ENCODE measurements around the gene CAMK1D.

CAMK1D gene

GRCh38 chr10:12526311-12526710 lies 177.0 kb downstream of the CAMK1D start:
- Histone ChIP-seq H2AK5ac (ENCODE audit: low read length) (no peak overlapping the region), H3K36me3 (ENCODE audit: control insufficient read depth, insufficient read depth, low read length) (no peaks in the 10 kb centered on the region), H3K4me2 (ENCODE audit: low read length) (no peak overlapping the region), H3K79me2 (ENCODE audit: control insufficient read depth, insufficient read depth, low read length) (no peaks in the 10 kb centered on the region), H3K27ac (ENCODE audit: low read depth, low read length) (no peak overlapping the region), H2BK120ac (ENCODE audit: low read depth, low read length) (no peak overlapping the region), H3K27me3 (ENCODE audit: insufficient read depth, low read length, poor library complexity) (no peaks in the 10 kb centered on the region), H4K5ac (ENCODE audit: low read length) (no peak overlapping the region), H3K79me1 (ENCODE audit: low read length) (no peaks in the 10 kb centered on the region), H3K18ac (ENCODE audit: low read length) (no peak overlapping the region), H3K9ac (ENCODE audit: low read length) (no peak overlapping the region), H3K23ac (ENCODE audit: low read length) (no peak overlapping the region), H2BK15ac (replicated peaks; ENCODE audit: low read depth) (no peak overlapping the region), H2BK5ac (ENCODE audit: low read length) (no peak overlapping the region), H4K8ac (ENCODE audit: low read depth, low read length) (no peak overlapping the region), H3K4me3 (ENCODE audit: low read length) (no peak overlapping the region), H3K4me1 (ENCODE audit: control insufficient read depth, low read depth, low read length) (no peaks in the 10 kb centered on the region), H3K4ac (ENCODE audit: low read depth, low read length) (no peak overlapping the region), H3K56ac (ENCODE audit: low read length) (no peak overlapping the region)
- DNase-seq, result no peak
- WGBS (ENCODE audit: extremely low coverage, insufficient coverage, low lambda C conversion rate), result no CpG with 5 or more reads among the region's 5 CpGs

GRCh38 chr10:12529976-12530375 lies 180.6 kb downstream of the CAMK1D start:
- H2BK120ac ChIP-seq (ENCODE audit: low read depth, low read length), result no peak overlapping the region
- WGBS (ENCODE audit: extremely low coverage, insufficient coverage, low lambda C conversion rate), result no CpG with 5 or more reads among the region's 9 CpGs

DNA sequence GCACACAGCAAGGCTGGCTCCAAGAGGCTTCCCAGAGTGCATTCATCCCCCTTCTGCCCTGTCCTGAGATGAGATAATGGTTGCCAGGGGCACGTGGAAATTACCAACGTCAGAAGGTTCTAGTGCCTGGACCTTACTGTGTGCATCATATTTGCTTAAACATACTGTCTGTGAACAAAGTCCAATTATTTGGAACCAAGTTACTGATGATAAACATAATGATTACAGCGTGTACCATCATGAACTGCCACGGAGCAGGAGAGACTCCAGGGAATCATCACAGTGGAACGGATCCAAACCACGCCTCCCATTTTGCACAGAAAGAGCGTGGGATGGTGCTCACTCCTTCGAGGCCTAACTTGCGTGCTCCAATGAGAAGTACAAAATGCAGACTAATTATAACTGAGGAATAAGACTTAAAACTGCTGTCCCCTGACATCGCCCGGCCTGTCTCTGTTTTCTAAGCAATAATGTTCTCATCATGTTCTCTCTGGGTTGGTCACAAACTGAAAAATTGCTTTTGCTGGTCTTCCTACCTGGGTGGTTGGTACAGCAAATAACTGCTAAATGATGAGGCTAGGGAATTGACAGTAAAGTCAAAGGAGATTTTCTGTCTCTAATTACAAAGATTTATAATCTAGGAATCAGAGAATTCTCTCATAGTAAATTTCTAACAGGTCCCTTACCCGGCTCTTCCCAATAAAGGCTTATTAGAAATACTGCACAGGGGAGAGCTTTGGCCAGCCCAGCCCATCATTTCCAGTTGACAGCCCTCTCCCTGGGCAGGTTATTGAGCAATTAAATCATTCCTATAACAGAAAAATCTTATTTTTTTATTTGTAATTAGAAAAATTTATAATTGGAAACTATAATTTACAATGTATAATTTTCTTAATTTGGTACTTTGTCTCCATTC lies 182.2 kb downstream of the CAMK1D start:
- no peaks in the 10 kb centered on the region for H3K79me2 ChIP-seq (ENCODE audit: control insufficient read depth, insufficient read depth, low read length)
- no peaks in the 10 kb centered on the region for H3K27me3 ChIP-seq (ENCODE audit: insufficient read depth, low read length, poor library complexity)

More at GRCh38 chr10:12529976-12530375, 180.6 kb downstream of the CAMK1D start:
- H3K23ac ChIP-seq (ENCODE audit: low read length), result no peak overlapping the region
- no peaks in the 10 kb centered on the region for H3K79me2 ChIP-seq (ENCODE audit: control insufficient read depth, insufficient read depth, low read length)
- no peak overlapping the region for H3K56ac ChIP-seq (ENCODE audit: low read length)
- no peak overlapping the region for H3K4ac ChIP-seq (ENCODE audit: low read depth, low read length)
- no peaks in the 10 kb centered on the region for H3K36me3 ChIP-seq (ENCODE audit: control insufficient read depth, insufficient read depth, low read length)
- H3K4me3 ChIP-seq (ENCODE audit: low read length), result no peak overlapping the region
- no peak for DNase-seq
- H3K79me1 ChIP-seq (ENCODE audit: low read length), result no peaks in the 10 kb centered on the region
- no peaks in the 10 kb centered on the region for H3K27me3 ChIP-seq (ENCODE audit: insufficient read depth, low read length, poor library complexity)
- H3K9ac ChIP-seq (ENCODE audit: low read length), result no peak overlapping the region
- H4K5ac ChIP-seq (ENCODE audit: low read length), result no peak overlapping the region
- H2BK5ac ChIP-seq (ENCODE audit: low read length), result no peak overlapping the region
- no peak overlapping the region for H2AK5ac ChIP-seq (ENCODE audit: low read length)
- H4K8ac ChIP-seq (ENCODE audit: low read depth, low read length), result no peak overlapping the region
- no peak overlapping the region for H3K27ac ChIP-seq (ENCODE audit: low read depth, low read length)
- H3K4me1 ChIP-seq (ENCODE audit: control insufficient read depth, low read depth, low read length), result no peaks in the 10 kb centered on the region
- no peak overlapping the region for H2BK15ac ChIP-seq (replicated peaks; ENCODE audit: low read depth)
- H3K18ac ChIP-seq (ENCODE audit: low read length), result no peak overlapping the region
- H3K4me2 ChIP-seq (ENCODE audit: low read length), result no peak overlapping the region

DNA sequence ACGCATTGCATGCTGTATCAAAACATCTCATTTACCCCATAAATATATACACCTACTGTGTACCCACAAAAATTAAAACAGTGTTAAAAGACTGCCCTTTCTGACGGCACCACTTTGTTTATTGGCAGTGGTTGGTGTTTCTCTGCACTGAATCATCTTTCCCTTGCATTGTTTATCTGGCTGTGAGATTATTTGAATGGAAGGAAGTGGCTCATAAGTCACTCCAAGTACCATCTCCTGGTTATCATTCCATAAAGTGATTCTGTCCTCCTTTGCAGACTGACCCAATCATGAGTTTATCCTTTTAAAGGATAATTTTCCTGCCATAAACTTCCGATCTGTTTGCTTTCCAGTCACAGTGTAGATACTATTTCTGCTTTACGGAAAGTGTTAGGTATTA lies 183.8 kb downstream of the CAMK1D start:
- Histone ChIP-seq H3K27me3 (ENCODE audit: insufficient read depth, low read length, poor library complexity) (no peaks in the 10 kb centered on the region), H2BK15ac (replicated peaks; ENCODE audit: low read depth) (no peak overlapping the region), H3K4me2 (ENCODE audit: low read length) (no peak overlapping the region), H3K4me1 (ENCODE audit: control insufficient read depth, low read depth, low read length) (no peaks in the 10 kb centered on the region), H3K23ac (ENCODE audit: low read length) (no peak overlapping the region), H4K8ac (ENCODE audit: low read depth, low read length) (no peak overlapping the region), H2AK5ac (ENCODE audit: low read length) (no peak overlapping the region), H4K5ac (ENCODE audit: low read length) (no peak overlapping the region), H3K4me3 (ENCODE audit: low read length) (no peak overlapping the region), H2BK120ac (ENCODE audit: low read depth, low read length) (no peak overlapping the region), H3K9ac (ENCODE audit: low read length) (no peak overlapping the region), H3K79me2 (ENCODE audit: control insufficient read depth, insufficient read depth, low read length) (no peaks in the 10 kb centered on the region), H2BK5ac (ENCODE audit: low read length) (no peak overlapping the region), H3K18ac (ENCODE audit: low read length) (no peak overlapping the region), H3K36me3 (ENCODE audit: control insufficient read depth, insufficient read depth, low read length) (no peaks in the 10 kb centered on the region), H3K27ac (ENCODE audit: low read depth, low read length) (no peak overlapping the region), H3K79me1 (ENCODE audit: low read length) (no peaks in the 10 kb centered on the region), H3K4ac (ENCODE audit: low read depth, low read length) (no peak overlapping the region), H3K56ac (ENCODE audit: low read length) (no peak overlapping the region)
- DNase-seq, result no peak
- WGBS (ENCODE audit: extremely low coverage, insufficient coverage, low lambda C conversion rate), result no CpG with 5 or more reads among the region's 4 CpGs

More for the DNA sequence above, 182.2 kb downstream of the CAMK1D start:
- H3K79me1 ChIP-seq (ENCODE audit: low read length), result no peaks in the 10 kb centered on the region
- no peaks in the 10 kb centered on the region for H3K36me3 ChIP-seq (ENCODE audit: control insufficient read depth, insufficient read depth, low read length)
- no peak overlapping the region for H3K4ac ChIP-seq (ENCODE audit: low read depth, low read length)
- no peak for DNase-seq
- H3K9ac ChIP-seq (ENCODE audit: low read length), result no peak overlapping the region
- no peak overlapping the region for H3K27ac ChIP-seq (ENCODE audit: low read depth, low read length)
- no peak overlapping the region for H3K23ac ChIP-seq (ENCODE audit: low read length)
- H3K56ac ChIP-seq (ENCODE audit: low read length), result no peak overlapping the region
- H2BK5ac ChIP-seq (ENCODE audit: low read length), result no peak overlapping the region
- H2AK5ac ChIP-seq (ENCODE audit: low read length), result no peak overlapping the region
- no peak overlapping the region for H4K8ac ChIP-seq (ENCODE audit: low read depth, low read length)
- H3K18ac ChIP-seq (ENCODE audit: low read length), result no peak overlapping the region
- H4K5ac ChIP-seq (ENCODE audit: low read length), result no peak overlapping the region
- H3K4me2 ChIP-seq (ENCODE audit: low read length), result no peak overlapping the region
- no peak overlapping the region for H3K4me3 ChIP-seq (ENCODE audit: low read length)
- H3K4me1 ChIP-seq (ENCODE audit: control insufficient read depth, low read depth, low read length), result no peaks in the 10 kb centered on the region
- no peak overlapping the region for H2BK15ac ChIP-seq (replicated peaks; ENCODE audit: low read depth)
- no CpG with 5 or more reads among the region's 12 CpGs for WGBS (ENCODE audit: extremely low coverage, insufficient coverage, low lambda C conversion rate)
- H2BK120ac ChIP-seq (ENCODE audit: low read depth, low read length), result no peak overlapping the region

- H3K79me1 ChIP-seq (ENCODE audit: low read length), result no peaks in the 10 kb centered on the region
- WGBS (ENCODE audit: extremely low coverage, insufficient coverage, low lambda C conversion rate), result no CpG with 5 or more reads among the region's 3 CpGs
Measured at GRCh38 chr10:12533723-12534122, 184.4 kb downstream of the CAMK1D start.

More at GRCh38 chr10:12533723-12534122, 184.4 kb downstream of the CAMK1D start:
- Histone ChIP-seq H2BK15ac (replicated peaks; ENCODE audit: low read depth) (no peak overlapping the region), H4K5ac (ENCODE audit: low read length) (no peak overlapping the region), H3K27ac (ENCODE audit: low read depth, low read length) (no peak overlapping the region), H3K56ac (ENCODE audit: low read length) (no peak overlapping the region), H3K36me3 (ENCODE audit: control insufficient read depth, insufficient read depth, low read length) (no peaks in the 10 kb centered on the region), H3K4me1 (ENCODE audit: control insufficient read depth, low read depth, low read length) (no peaks in the 10 kb centered on the region), H3K23ac (ENCODE audit: low read length) (no peak overlapping the region), H3K4me2 (ENCODE audit: low read length) (no peak overlapping the region), H2BK120ac (ENCODE audit: low read depth, low read length) (no peak overlapping the region), H3K27me3 (ENCODE audit: insufficient read depth, low read length, poor library complexity) (no peaks in the 10 kb centered on the region), H3K4ac (ENCODE audit: low read depth, low read length) (no peak overlapping the region), H3K9ac (ENCODE audit: low read length) (no peak overlapping the region), H2BK5ac (ENCODE audit: low read length) (no peak overlapping the region), H3K4me3 (ENCODE audit: low read length) (no peak overlapping the region), H3K79me2 (ENCODE audit: control insufficient read depth, insufficient read depth, low read length) (no peaks in the 10 kb centered on the region), H2AK5ac (ENCODE audit: low read length) (no peak overlapping the region), H4K8ac (ENCODE audit: low read depth, low read length) (no peak overlapping the region), H3K18ac (ENCODE audit: low read length) (no peak overlapping the region)
- DNase-seq, result no peak
